Ureter (tissue), 1 donor: ENCODE measurements around the gene MIA2. TPM values are rescaled to one million over a fixed set of nuclear protein-coding genes. Genes with fewer than 3 reads are reported as not detected.
"Not testable (repeated sequence)": the region's sequence is repeated elsewhere in the genome, so short reads cannot be mapped to it uniquely, and the experiment has no call there.

Experiments used
- DNase-seq: peaks from one replicate; pipeline ENCODE4 v3.0.0-alpha.2; 2020; ENCODE audit warnings: low spot score
- total RNA-seq: library from RNA; stranded (reverse); gene quantifications from one replicate; pipeline ENCODE4 v1.2.4, GENCODE V29; 2023
- donor health status: DM: yes; HTN: yes; CAD: no.

The MIA2 gene
- total RNA-seq, 1 donor from 2014 or later = 29.5 TPM

DNA sequence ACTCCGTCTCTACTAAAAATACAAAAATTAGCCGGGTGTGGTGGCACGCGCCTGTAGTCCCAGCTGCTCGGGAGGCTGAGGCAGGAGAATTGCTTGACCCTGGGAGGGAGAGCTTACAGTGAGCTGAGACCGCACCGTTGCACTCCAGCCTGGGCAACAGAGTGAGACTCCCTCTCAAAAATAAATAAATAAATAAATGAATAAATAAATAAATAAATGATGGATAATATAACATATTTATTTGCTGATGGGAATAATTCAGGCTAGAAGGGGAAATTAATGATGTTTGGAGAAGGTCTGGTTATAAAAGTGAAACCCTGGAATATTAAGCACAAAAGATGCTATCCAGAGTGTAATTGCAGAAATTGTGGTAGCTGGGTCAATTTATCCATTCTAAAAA, 107.4 kb downstream of the MIA2 start:
- DNase-seq = not testable (repeated sequence)

DNA sequence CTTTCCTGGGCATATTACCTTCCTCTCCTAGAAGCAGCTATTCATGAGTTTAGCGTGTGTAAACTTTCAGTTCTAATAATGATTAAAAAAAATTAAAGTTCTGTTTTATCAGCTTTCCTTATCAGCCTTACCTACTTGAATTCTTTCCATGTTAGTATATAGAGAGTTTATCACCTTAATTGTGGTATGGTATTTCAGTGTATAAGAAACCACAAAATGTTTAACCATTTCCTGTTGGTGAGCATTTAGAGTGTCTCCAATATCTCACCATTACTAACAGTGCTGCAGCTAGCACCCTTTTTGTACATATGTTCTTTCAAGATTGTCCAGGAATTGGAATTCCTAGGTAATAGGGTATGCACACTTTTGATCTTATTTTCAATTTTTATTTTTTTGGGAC, 109.1 kb downstream of the MIA2 start:
- DNase-seq = no peak

DNA sequence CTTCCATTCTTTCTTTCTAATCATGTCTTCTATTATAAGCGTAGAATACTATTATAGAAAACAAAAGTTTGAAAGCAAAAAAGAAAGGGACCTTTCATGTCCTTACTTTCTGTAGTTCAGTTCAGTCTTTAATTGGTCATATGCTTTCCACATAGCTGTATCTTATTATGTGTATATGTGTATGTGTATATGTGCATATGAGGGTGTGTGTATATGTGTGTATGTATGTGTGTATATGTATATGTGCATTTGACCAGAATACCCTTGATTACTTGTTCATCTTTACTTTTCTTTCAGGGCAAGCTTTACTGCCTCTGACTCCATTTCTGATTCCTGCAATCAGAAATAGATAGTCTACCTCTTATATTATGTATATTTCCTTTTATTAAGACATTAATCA, 109.9 kb downstream of the MIA2 start:
- no peak for DNase-seq

DNA sequence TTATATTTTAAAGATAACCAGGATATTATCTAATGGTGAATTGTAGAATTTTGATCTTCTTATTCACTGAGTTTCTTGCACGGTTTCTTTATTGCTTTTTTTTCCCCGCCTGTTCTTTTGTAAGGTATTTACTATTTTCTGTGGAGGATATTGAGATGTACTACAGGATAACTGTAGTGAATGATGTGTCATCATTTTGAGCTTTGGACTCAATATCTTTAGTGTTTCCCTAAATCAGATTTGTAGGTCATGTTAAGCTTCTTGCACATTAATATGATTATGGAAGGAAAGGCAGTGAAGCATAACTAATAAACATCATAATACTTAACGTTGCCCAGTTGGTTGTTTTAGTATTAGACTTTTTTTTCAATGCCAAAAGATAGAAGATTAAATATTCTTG, 117.2 kb downstream of the MIA2 start:
- DNase-seq = no peak

DNA sequence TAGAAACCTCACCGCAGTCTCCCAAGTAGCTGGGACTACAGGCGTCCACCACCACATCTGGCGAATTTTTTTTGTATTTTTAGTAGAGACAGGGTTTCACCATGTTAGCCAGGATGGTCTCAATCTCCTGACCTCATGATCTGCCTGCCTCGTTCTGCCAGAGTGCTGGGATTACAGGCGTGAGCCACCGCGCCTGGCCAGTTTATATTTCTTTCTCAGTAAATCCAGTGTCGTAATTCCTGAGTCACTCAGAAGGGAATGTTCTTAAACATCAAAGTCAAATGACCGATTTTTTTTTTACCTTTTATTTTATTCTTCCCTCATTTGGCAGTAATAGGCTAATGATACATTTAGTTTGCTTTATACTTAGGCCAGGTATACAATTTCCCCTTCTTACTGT, 118.0 kb downstream of the MIA2 start:
- no peak for DNase-seq

DNA sequence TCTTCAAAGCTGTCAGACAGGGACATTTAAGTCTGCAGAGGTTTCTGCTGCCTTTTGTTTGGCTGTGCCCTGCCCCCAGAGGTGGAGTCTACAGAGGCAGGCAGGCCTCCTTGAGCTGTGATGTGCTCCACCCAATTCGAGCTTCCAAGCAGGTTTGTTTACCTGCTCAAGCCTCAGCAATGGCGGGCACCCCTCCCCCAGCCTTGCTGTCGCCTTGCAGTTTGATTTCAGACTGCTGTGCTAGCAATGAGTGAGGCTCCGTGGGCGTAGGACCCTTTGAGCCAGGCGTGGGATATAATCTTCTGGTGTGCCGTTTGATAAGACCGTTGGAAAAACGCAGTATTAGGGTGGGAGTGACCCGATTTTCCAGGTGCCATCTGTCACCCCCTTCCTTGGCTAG, 125.4 kb downstream of the MIA2 start:
- DNase-seq = not testable (repeated sequence)

DNA sequence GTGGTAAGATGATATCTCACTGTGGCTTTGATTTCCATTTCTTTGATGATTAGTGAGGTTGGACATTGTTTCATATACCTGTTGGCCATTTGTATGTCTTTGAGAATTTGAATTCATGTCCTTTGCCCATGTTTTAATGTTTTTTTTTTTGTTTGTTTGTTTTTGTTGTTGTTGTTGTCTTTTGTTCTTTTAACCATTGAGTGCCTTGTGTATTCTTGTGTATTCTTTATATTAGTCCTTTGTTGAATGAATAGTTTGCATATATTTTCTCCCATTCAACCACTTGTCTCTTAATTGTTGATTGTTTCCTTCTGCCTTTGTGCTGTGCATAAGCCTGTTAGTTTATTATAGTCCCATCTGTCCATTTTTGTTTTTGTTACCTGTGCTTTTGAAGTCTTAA, 126.6 kb downstream of the MIA2 start:
- no peak for DNase-seq

DNA sequence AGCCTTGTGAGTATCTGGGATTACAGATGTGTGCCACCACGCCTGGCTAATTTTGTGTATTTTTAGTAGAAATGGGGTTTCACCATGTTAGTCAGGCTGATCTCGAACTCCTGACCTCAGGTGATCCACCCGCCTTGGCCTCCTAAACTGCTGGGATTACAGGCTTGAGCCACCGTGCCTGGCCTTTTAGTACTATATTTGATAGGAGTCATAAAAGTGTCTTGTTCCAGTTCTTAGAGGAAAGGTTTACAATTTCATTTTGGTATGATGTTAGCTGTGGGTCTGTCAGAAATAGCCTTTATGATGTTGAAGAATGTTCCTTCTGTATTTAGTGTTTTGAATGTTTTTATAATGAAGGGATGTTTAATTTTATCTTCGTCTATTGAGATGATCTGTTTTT, 127.8 kb downstream of the MIA2 start:
- not testable (repeated sequence) for DNase-seq

DNA sequence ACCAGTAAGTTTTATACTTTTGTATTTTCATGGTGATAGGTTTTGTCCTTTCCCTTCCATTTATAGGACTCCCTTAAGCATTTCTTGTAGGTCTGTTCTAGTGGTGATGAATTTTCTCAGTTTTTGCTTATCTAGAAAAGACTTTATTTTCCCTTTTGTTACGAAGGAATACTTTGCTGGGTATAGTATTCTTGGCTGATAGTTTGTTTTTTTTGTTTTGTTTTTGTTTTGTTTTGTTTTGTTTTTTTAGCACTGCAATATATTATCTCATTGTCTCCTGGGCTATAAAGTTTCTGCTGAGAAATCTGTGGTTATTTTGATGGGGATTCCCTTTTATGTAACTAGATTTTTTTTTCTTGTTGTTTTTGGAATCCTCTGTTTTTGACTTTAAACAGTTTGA, 130.8 kb downstream of the MIA2 start:
- DNase-seq = no peak

DNA sequence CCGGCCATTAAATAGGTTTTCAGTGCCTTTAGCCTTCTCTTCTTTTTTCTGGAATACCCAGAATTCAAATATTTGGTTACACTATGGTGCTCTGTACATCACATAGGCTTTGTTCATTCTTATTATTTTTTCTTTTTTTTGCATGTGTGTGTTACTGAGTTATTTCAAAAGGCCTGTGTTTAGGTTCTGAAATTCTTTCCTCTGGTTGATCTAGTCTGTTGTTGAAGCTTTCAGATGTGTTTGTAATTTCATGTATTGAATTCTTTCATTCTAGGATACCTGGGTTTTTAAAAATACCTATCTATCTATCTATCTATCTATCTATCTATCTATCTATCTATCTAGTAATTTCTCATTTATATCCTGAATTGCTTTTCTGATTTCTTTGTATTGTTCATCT, 131.6 kb downstream of the MIA2 start:
- DNase-seq = no peak

DNA sequence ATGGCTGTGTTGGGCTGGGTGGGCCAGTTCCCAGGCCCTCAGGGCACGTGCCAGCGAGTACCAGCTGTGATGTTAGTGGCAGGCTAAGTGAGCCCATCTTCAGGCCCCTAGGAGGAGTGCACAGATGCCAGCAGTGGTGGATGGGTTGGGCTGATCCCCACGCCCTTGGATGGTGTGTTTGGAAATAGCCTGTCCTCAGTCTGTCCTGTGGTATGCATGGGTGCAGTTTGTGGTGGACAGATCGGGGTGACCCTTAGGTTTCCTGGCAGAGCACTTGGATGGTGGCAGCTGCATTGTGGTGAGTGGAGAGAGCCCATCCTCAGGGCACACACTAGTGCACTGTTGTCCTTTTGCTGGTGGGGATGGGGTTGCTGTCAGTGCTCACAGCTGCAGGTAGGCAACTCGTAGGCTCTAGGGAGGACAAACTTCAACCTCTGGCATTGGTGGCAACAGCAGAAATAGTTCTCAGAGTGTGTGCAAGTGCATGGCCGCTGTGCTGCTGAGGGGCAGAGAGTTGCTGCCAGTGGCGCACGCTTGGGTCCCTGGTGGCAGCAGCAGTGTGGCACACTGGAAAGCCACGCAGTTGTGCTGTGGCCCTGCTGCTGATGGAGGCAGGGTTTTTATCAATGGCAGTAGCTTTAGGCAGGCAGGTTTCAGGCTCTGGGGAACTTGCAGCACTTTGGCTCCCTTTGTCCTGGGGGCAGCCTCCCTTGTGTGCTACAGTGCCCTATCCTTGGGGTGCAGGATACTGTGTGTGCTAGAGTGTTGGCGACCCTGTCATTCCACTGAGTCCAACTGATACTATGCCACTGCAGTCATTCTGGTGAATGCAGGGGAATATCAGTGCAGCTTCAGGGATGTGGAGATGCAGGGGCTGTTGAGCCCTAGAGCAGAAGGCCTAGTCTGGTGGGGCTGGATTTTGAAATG, 133.0 kb downstream of the MIA2 start:
- no peak for DNase-seq

DNA sequence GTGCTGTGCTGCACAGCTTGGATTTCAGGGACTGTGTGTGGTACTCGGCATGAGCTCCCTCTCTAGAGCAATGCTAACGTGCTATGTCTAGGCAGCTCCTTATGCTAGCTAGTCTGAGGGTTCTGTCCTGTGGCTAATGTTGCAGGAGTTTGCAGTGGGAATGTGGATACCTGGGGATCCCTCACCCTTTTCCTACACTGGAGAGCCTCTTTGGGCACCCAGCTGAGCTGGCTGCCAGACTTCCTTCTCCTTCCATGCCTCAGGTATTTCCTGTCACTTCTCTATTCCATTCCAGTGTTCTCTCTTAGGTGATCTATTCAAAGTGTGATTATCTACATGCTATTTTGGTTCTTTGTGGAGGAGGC, 133.7 kb downstream of the MIA2 start:
- DNase-seq = no peak

DNA sequence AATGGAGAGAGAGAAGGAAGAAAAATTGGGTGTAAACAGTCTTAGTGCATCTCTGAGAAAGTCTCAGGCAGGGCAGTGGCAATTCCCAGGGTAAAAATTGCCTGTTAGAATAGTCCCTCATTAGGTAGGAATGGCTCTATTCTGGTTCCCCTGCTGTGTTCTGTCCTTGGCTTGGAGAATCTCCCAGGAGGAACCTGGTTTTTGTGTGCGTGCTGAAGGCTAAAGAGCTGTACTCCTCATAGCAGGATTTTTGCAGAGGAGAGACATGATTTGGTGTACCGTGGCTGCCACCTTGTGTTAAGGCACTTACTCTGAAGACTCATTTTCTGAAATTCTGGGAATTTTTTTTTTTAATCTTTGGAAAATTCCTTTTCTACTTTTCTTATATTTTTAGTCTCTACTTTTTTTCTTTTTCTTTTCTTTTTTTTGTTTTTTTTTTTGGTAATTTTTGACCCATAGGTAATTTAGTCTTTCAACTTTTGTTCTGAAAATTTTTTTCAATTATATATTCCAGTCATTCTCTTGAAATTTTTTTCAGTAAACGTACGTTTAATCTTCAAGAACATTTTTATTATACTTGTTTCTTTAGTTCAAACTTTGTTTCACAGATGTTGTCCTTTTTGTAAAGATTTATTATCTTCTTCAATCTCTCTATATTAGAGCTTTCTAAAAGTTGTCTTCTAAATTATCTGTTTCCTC, 134.7 kb downstream of the MIA2 start:
- DNase-seq = no peak

DNA sequence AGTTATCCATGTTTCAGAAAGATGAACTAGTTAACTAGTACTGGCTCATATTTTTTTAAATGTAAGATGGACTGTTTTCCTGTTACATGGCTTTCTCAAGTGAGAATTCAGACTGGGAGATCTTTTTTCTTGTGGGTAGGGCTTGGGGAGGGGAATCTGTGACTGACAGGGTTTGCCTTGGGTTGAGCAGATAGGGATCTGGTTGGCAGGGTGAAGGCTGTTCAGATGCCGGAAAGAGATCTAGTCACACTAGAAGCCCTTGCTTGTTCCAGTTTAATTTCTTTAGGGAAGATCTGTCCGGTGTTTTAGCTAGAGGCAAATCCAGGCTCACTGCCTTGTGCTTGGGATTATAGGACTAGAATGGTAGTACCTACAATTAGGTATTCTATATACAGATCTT, 135.3 kb downstream of the MIA2 start:
- DNase-seq = no peak

DNA sequence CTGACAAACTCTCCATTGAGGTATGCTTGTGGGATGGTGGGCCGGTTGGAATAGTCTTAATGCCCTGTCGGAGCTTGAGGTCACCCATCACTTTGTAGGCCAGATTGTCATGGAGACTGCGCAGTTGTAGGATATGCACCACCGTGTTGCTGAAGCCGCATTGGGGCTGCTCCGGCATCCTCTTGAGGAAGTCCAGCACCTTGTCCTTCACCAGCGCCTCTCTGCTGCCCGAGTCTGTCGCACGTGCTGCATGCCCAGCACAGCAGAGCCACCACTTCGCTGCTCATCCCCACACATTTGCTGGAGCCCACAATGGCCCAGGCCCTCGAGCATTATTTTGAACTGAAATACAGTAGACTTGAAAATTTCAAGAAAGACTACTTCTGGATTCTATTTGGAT, 136.7 kb downstream of the MIA2 start:
- no peak for DNase-seq

DNA sequence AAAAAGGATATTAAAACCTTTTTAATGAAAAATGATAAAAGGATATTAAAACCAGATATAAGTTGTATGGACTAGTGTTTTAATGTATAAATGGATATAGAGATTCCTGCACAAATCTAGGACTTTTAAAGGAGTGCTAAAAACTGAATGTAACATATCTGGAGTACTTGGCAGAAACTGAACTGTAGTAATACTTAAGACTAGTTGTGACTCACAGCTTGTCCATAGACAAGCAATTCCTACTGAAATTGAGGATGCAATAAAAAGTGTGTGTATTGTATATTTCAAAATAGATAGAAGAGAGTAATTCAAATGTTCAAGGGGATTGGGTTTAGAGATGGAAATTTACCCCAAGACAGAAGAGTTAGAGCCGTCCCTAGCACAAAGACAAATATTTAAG, 138.9 kb downstream of the MIA2 start:
- no peak for DNase-seq

DNA sequence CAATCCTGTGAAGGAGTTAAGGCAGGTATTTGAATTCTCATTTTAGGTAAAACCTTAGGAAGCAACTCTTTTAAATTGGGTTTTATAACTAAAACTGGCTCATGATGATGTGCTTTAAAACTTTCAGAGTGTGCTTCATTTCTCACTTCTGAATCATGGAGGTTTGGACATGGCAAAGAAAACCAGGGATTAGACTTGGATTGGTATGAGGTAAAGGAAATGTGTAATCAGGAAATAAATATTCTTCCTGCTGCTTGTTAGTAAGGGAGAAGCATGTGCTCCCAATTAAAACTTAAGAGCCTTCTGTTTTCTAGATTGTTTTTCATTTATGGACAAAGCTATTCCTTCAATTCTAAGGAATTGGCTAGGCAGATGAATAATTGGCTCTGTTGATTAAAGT, 141.1 kb downstream of the MIA2 start:
- DNase-seq = no peak

DNA sequence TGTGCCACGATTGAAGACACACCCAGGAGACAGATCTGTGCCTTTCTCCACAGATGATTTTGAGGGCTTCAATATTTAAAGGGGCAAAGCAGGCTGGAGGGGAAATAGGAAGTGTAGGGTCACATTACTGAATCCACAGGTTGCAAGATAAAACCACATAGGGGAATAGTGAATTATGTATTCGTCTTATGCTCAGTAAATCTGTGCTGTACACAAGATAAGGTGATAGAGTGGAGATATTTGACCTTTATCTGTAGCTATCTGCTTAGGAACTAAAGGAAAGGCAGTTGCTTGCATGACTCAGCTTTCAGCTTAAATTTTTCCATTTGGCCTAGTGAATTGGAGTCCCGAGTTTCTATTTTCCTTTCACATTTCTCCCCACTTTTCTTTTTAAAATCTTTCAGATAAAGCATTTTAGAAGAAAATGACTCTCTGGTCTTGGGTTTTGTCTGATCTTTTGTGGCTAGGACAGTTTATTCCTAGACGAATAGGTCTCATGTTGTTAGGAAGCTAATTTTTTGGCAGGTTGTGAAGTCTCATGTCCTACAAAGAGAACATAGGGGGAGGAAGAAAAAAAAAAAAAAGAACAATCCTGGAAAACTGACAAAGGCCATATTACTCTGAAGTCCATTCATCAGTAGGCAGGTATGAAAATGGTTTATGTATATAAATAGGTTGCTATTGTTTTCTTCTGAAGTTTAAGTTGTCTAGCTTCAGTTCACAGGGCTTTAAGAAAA, 143.1 kb downstream of the MIA2 start:
- no peak for DNase-seq

DNA sequence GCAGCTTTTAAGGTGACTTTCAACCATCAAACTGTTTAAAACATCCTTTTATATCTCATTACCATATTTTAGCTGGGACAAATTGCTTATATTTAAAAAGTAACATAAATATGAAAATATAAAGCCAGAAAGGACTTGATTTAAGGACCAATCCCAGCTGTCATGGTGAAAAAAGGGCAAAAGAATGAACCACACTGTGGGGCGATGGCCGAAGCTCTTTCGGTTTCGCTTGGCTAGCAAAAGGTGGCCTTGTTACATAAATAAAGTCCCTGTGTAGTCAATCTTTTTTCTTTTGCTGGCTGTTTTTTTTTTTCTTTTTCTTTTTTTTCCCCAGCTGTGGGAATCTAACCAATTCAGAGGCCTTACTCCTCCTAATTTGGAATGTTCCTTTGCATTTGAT, 147.7 kb downstream of the MIA2 start:
- no peak for DNase-seq

DNA sequence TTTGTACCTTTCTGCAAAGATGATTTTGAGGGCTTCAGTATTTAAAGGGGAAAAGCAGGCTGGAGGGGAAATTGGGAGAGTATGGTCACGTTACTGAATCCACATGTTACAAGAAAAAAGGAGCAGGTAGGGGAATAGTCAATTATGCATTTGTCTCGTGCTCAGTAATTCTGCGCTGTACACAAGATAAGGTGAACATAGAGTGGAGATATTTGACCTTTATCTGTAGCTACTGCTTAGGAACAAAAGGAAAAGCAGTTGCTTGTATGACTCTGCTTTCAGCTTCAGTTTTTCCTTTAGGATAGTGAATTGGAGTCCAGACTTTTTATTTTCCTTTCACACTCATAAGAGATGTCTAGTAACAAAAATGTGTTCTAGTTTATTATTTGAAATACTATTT, 148.7 kb downstream of the MIA2 start:
- DNase-seq = no peak

DNA sequence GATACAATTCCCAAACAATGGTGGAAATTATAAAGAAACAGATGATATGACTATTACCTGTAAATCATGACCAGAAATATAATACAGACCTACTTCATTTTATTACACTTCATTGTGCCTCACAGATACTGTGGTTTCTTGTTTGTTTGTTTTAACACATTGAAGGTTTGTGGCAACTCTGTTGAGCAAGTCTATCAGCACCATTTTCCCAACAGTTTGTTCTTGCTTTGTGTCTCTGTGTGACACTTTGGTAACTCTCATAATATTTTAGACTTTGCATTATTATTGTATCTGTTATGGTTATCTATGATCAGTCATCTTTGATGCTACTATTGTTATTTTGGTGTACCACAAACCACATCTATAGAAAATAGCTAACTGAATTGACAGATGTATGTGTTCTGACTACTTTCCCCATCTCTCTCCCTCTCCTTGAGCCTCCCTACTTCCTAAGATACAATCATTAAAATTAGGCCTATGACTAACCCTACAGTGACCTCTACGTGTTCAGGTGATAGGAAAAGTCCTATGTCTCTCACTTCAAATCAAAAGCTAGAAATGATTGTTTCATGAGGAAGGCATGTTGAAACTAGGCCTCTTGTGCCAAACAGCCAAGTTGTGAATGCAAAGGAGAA, 149.4 kb downstream of the MIA2 start:
- no peak for DNase-seq

DNA sequence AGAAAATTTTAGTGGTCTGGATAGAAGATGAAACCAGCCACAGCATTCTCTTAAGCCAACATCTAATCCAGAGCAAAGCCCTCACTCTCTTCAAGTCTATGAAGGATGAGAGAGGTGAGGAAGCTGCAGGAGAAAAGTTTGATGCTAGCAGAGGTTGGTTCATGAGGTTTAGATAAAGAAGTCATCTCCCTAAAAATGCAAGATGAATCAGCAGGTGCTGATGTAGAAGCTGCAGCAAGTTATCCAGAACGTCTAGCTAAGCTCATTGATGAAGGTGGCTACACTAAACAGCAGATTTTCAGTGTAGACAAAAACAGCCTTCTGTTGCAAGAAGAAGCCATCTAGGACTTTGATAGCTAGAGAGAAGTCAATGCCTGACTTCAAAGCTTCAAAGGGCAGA, 150.0 kb downstream of the MIA2 start:
- no peak for DNase-seq
